ENCODE measurements around the gene EIF2D.

Gene EIF2D

DNA sequence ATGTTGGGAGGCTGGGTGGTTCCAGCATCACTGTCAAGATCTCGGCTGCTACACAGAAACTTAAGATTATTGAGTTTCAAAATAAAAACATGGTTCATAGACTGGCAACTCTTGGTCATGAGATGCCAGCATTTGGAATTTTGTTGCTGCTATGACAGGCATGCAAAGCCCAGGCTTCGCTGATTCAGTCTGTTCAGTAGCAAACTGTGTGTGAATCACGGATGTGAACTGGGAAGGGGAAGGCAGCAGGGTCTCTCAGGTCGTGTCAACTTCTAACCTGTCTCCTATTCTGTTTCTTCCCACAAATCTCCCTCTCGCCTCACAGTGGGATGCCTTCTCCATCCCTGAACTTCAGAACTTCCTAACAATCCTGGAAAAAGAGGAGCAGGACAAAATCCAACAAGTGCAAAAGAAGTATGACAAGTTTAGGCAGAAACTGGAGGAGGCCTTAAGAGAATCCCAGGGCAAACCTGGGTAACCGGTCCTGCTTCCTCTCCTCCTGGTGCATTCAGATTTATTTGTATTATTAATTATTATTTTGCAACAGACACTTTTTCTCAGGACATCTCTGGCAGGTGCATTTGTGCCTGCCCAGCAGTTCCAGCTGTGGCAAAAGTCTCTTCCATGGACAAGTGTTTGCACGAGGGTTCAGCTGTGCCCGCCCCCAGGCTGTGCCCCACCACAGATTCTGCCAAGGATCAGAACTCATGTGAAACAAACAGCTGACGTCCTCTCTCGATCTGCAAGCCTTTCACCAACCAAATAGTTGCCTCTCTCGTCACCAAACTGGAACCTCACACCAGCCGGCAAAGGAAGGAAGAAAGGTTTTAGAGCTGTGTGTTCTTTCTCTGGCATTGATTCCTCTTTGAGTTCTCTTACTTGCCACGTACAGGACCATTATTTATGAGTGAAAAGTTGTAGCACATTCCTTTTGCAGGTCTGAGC, 25.5 kb downstream of the EIF2D start:
- no peak overlapping the region for H3K4me3 ChIP-seq (replicated peaks; ENCODE audit: insufficient read depth, low read length)
- H3K27me3 ChIP-seq (ENCODE audit: insufficient read depth, poor library complexity, severe bottlenecking): no peaks in the 10 kb centered on the region
- no peak overlapping the region for H3K27ac ChIP-seq (replicated peaks)
- DNase-seq (ENCODE audit: low read depth in 1 of 2, low spot score in 1 of 2): no peak
- TF ChIP-seq, protein P1, sequence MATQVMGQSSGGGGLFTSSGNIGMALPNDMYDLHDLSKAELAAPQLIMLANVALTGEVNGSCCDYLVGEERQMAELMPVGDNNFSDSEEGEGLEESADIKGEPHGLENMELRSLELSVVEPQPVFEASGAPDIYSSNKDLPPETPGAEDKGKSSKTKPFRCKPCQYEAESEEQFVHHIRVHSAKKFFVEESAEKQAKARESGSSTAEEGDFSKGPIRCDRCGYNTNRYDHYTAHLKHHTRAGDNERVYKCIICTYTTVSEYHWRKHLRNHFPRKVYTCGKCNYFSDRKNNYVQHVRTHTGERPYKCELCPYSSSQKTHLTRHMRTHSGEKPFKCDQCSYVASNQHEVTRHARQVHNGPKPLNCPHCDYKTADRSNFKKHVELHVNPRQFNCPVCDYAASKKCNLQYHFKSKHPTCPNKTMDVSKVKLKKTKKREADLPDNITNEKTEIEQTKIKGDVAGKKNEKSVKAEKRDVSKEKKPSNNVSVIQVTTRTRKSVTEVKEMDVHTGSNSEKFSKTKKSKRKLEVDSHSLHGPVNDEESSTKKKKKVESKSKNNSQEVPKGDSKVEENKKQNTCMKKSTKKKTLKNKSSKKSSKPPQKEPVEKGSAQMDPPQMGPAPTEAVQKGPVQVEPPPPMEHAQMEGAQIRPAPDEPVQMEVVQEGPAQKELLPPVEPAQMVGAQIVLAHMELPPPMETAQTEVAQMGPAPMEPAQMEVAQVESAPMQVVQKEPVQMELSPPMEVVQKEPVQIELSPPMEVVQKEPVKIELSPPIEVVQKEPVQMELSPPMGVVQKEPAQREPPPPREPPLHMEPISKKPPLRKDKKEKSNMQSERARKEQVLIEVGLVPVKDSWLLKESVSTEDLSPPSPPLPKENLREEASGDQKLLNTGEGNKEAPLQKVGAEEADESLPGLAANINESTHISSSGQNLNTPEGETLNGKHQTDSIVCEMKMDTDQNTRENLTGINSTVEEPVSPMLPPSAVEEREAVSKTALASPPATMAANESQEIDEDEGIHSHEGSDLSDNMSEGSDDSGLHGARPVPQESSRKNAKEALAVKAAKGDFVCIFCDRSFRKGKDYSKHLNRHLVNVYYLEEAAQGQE (IDR thresholded peaks at IDR 0.05; ENCODE audit: insufficient replicate concordance, low read depth): no peak
- TF ChIP-seq, protein P2, sequence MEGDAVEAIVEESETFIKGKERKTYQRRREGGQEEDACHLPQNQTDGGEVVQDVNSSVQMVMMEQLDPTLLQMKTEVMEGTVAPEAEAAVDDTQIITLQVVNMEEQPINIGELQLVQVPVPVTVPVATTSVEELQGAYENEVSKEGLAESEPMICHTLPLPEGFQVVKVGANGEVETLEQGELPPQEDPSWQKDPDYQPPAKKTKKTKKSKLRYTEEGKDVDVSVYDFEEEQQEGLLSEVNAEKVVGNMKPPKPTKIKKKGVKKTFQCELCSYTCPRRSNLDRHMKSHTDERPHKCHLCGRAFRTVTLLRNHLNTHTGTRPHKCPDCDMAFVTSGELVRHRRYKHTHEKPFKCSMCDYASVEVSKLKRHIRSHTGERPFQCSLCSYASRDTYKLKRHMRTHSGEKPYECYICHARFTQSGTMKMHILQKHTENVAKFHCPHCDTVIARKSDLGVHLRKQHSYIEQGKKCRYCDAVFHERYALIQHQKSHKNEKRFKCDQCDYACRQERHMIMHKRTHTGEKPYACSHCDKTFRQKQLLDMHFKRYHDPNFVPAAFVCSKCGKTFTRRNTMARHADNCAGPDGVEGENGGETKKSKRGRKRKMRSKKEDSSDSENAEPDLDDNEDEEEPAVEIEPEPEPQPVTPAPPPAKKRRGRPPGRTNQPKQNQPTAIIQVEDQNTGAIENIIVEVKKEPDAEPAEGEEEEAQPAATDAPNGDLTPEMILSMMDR (IDR thresholded peaks at IDR 0.05; ENCODE audit: insufficient read depth, low read length): no peak
- no peak for TF ChIP-seq SPI1 (IDR thresholded peaks at IDR 0.05; ENCODE audit: borderline replicate concordance, low read depth)
- no peak for TF ChIP-seq POLR2AphosphoS5 (IDR thresholded peaks at IDR 0.05; ENCODE audit: low read depth)
- no peak for TF ChIP-seq GABPA (IDR thresholded peaks at IDR 0.05; ENCODE audit: low read depth)

DNA sequence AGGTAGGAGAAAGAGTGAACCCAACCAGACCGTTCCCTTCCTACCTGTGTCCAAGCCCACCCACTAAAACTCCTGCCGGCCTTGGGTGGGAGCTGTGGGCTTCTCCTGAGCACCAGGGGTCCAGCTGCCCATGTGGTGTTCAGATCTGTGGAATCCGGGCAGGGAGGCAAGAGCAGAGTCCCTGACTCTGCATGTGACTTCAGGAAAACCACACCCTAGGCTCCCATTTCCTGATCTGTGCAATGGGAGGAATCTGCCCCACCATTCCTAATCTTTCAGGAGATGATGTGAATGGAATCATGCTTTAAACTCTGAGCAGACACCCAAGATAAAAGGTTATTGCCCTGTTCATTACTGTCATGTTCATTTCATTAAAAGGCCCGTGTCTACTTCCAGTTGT, 27.6 kb downstream of the EIF2D start:
- Histone ChIP-seq H3K27ac (replicated peaks) (no peak overlapping the region), H3K4me3 (replicated peaks; ENCODE audit: insufficient read depth, low read length) (no peak overlapping the region), H3K27me3 (ENCODE audit: insufficient read depth, poor library complexity, severe bottlenecking) (no peaks in the 10 kb centered on the region)
- no peak for DNase-seq (ENCODE audit: low read depth in 1 of 2, low spot score in 1 of 2)
- TF ChIP-seq, protein P2 (IDR thresholded peaks at IDR 0.05; ENCODE audit: insufficient read depth, low read length): no peak
- TF ChIP-seq POLR2AphosphoS5 (IDR thresholded peaks at IDR 0.05; ENCODE audit: low read depth) (no peak), GABPA (IDR thresholded peaks at IDR 0.05; ENCODE audit: low read depth) (no peak), SPI1 (IDR thresholded peaks at IDR 0.05; ENCODE audit: borderline replicate concordance, low read depth) (no peak)
- TF ChIP-seq, protein P1 (IDR thresholded peaks at IDR 0.05; ENCODE audit: insufficient replicate concordance, low read depth): no peak

DNA sequence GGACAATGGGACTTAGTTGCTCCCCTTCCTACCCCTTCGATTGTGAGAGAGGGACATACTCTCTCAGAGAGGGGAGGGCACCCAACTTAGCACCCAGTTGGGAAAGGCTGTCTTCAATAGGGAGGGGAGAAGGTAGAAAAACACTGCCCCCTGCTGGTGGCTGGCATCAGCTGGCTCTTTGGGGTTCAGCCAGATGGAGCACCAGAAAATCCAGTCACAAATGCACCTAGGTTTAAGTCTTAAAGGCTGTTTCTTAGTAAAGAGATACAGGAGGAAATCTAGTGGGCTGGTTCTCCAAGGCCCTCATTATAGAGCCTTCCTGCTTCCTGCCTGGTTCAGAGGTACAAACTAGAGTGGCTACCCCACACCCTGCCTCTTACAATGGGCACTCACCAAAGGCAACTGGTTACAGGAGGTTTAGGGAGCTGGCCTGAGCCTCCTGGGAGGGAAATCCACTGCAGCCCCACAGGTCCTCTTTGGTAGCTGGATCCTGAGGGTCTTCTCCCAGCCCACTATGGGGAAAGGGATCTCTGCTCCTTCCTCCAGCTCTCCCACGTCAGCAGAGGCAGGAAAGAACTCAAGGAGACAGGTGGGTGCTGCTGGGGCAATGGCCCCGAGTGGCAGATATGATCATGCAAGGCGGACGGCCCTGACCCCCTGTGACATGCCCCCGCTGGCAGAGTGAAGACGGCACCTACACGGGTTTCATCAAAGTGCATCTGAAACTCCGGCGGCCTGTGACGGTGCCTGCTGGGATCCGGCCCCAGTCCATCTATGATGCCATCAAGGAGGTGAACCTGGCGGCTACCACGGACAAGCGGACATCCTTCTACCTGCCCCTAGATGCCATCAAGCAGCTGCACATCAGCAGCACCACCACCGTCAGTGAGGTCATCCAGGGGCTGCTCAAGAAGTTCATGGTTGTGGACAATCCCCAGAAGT, 28.3 kb downstream of the EIF2D start:
- peak; percentile 49 to 78 for DNase-seq (ENCODE audit: low read depth in 1 of 2, low spot score in 1 of 2)
- Histone ChIP-seq H3K27ac (replicated peaks) (no peak overlapping the region), H3K27me3 (ENCODE audit: insufficient read depth, poor library complexity, severe bottlenecking) (no peaks in the 10 kb centered on the region), H3K4me3 (replicated peaks; ENCODE audit: insufficient read depth, low read length) (no peak overlapping the region)
- TF ChIP-seq, protein P1 (IDR thresholded peaks at IDR 0.05; ENCODE audit: insufficient replicate concordance, low read depth): no peak
- TF ChIP-seq, protein P2 (IDR thresholded peaks at IDR 0.05; ENCODE audit: insufficient read depth, low read length): peak; percentile 93
